GM23248 (cell line): Measurements from ENCODE around the gene TRIM37.

ENCODE experiments used
- EZH2 ChIP-seq: fragments of 200-600 bp; sonication (generic); IDR thresholded peaks from 2 replicates; pipeline ENCODE4 v1.6.1; 2018; ENCODE audit warnings: antibody characterized with exemption, mild to moderate bottlenecking; ENCODE audit not compliant: insufficient read depth, poor library complexity, severe bottlenecking
- EZH2phosphoT487 ChIP-seq: fragments of 200-600 bp; sonication (generic); IDR thresholded peaks from 2 replicates; pipeline ENCODE4 v1.6.1; 2018; ENCODE audit warnings: antibody characterized with exemption, moderate library complexity, mild to moderate bottlenecking, low read depth; ENCODE audit not compliant: insufficient read depth

DNA sequence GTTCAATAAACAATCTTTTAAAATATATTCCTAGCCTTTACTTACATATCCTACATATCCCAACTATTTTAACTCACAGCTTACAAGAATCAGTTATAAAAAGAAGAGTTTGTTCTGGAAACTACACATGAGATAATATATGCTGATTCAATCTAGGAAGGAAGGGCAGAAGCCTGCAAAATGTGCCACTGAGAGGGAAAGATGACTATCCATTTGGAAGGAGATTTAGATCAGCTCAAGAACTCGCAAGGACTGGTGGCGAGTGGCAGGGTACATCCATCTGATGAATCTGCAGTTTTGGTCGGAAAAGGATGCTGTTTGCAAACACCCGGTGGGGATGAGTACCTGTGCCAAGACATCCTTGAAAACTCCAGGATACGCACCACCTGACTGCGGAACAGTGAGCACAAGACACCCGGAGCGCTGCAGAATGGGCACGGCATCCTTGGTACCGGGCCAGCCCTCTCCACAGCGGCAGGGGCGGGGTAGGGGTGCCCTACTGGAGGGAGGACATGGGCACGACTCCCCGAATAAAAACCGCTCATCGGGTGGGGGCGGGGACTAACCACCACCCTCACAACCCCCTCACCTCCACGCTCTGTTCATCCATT is 723 bp downstream of the TRIM37 start:
- TF ChIP-seq EZH2 (no peak), EZH2phosphoT487 (no peak)
